ENCODE measurements around the gene BIK. TPM values are rescaled to one million over a fixed set of nuclear protein-coding genes. Genes with fewer than 3 reads are reported as not detected.
"Not testable (repeated sequence)": the region's sequence is repeated elsewhere in the genome, so short reads cannot be mapped to it uniquely, and the experiment has no call there.

BIK gene
- total RNA-seq, 1 experiment from 2014 or later = 0.45 TPM

DNA sequence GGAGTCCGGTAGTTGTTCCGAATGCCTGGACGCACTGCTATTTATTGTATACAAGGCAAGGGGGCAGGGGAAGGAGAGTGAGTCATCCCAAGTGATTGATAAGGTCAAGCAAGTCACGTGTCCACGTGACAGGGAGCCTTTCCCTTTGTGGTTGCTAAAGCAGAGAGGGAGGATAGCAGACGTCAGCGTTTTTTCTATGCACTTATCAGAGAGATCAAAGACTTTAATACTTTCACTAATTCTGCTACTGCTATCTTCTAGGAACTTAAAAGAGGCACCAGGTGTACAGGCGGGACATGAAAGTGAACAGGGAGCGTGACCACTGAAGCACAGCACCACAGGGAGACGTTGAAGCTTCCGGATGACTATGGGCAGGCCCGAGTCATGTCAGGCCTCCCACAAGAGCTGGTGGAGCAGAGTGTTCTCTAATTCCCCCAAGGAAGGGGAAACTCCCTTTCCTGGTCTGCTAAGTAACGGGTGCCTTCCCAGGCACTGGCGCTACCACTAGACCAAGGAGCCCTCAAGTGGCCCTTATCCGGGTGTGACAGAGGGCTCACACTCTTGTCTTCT is 6.4 kb upstream of the BIK start:
- DNase-seq (ENCODE audit: low spot score) = not testable (repeated sequence)

DNA sequence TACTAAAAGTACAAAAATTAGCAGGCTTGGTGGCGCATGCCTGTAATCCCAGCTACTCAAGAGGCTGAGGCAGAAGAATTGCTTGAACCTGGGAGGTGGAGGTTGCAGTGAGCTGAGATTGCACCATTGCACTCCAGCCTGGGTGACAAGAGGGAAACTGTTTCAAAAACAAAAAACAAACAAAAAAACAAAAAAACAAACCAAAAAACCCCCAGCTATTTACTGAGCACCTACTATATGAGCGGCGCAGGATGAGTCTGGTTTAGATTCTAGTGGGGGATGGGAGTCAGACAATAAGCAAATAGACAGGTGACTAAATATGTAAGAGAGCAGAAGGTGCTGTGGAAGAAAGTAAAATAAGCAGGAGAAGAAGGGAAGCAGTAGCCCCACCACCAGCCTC is 5.6 kb upstream of the BIK start:
- DNase-seq (ENCODE audit: low spot score) = not testable (repeated sequence)

- DNase-seq (ENCODE audit: low spot score) = no peak
These were observed 4.2 kb upstream of the BIK start for GRCh38 chr22:43106302-43106701.

DNA sequence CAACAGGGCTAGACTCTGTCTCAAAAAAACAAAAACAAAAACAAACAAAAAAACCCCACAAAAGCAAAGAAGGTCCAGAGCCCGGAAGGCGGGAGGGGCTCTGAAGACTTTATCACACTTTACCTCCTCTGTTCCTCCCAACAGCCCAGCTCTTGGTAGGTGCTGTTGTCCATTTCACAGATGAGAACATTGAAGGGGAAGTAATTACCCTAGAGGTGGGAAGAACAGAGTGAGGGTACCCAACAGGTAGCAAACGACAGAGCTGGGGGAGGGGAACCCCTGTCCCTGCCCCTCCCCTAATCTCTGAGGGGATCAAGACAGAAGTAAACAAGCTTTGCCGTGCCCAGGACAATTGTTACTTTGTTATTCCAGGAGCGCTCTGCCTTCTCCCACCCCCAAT is 1.0 kb upstream of the BIK start:
- DNase-seq (ENCODE audit: low spot score) = no peak

- DNase-seq (ENCODE audit: low spot score) = no peak
These were observed 568 bp upstream of the BIK start for GRCh38 chr22:43109921-43110443.

GRCh38 chr22:43110927-43111623 is 525 bp downstream of the BIK start:
- no peak for DNase-seq (ENCODE audit: low spot score)

- DNase-seq (ENCODE audit: low spot score) = no peak
These were observed 3.1 kb downstream of the BIK start for GRCh38 chr22:43113526-43114251.

GRCh38 chr22:43114958-43115357 is 4.4 kb downstream of the BIK start:
- no peak for DNase-seq (ENCODE audit: low spot score)

DNA sequence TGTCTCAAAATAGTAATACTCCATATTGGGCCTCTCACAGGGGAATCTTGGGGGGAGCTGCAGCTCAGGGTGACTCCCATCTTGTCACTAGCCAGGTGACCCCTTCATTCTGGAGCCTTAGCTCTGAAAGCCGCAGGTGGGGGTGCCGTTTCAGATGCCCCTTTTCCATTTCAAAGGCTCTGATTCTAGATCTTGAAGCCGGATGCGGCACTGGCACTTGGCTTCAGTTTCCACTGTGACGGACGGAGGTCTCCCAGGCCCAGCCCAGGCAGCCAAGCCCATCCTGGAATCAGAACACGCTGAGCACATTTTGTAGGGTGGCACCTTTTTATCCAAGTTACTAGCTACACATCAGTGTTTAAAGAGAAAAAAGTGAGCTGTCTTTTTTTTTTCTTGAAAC is 6.4 kb downstream of the BIK start:
- DNase-seq (ENCODE audit: low spot score) = no peak

DNA sequence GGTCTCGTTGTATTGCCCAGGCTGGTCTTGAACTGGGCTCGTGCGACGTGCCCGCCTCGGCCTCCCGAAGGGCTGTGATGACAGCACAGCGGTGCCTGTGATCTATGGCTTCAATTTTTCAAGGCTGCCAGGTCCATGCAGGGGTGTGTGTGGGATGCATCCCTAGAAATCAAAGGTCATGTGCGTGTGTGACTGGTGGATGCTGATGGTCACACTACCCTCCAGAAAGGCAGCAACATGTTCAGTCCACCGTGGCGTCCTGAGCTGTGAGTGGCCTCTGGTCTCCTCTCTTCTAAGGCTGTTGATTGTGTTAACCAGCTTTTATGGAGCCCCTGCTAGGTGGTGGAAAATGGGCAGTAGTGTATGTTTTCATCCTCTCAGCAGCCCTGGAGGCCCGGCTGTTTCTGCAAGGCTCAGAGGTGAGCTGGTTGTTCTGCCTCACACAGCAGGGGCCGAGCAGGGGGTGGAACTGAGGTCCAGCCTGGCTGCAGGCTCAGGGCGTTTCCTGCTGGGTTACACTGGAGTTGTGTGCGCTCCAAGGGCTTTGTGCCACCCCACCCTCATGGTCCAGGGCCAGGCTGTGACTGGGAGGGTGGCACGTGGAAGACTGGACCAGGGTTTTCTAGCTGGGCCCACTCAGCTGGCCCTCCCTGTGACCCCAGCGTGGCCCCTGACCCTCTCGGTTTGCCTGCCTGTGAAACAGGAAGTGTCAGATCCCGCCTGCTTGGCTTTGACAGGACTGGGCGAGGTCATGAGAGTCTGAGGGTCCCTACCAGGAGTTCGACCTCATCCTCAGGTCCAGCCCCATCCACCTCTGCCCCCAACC is 7.7 kb downstream of the BIK start:
- DNase-seq (ENCODE audit: low spot score) = no peak

GRCh38 chr22:43118953-43119458 is 8.5 kb downstream of the BIK start:
- no peak for DNase-seq (ENCODE audit: low spot score)

DNA sequence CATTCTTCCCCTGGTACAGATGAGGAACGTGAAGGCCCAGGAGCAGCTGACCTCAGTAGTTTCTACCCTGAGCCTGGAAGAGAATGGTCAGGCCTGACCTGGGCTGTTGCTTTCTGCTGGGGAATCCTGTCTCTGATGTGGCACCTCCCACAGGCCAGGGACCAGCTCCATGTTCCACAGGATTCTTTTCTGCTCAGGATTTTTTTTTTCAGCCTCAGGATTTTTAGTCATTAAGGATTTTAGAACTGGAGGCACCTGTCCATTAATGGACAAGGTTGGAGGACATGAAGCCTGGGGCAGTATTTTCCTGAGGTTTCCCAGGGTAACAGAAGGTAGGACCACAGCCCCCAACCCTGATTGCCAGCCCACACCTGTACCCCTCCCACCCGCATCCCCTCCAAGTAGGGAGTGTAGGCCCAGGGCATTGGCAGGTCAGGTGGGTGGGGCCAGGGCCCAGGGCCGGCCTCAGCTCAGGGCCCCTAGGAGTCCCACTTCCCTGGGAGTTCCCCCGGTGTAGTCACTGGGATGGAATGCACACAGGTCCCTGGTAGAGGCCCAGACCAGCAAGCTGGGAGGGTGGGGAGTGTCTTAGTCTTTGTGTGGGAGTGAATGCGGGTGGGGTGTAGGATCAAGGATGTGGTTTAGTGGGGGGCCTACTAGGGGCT is 16.1 kb downstream of the BIK start:
- DNase-seq (ENCODE audit: low spot score) = peak; percentile 44

- DNase-seq (ENCODE audit: low spot score) = no peak
These were observed 16.8 kb downstream of the BIK start for GRCh38 chr22:43127166-43127908.

GRCh38 chr22:43128116-43128515 is 17.6 kb downstream of the BIK start:
- DNase-seq (ENCODE audit: low spot score) = no peak

- no peak for DNase-seq (ENCODE audit: low spot score)
These were observed 18.4 kb downstream of the BIK start for GRCh38 chr22:43128928-43129424.

- DNase-seq (ENCODE audit: low spot score) = no peak
These were observed 19.2 kb downstream of the BIK start for GRCh38 chr22:43129426-43130425.

GRCh38 chr22:43131773-43132501 is 21.4 kb downstream of the BIK start:
- DNase-seq (ENCODE audit: low spot score) = no peak

- no peak for DNase-seq (ENCODE audit: low spot score)
These were observed 22.9 kb downstream of the BIK start for GRCh38 chr22:43133401-43133800.

All from H4 (cell line).